Fibroblast of lung (primary cell): Measurements from ENCODE around the gene ABCF3.

Experiments used
- CTCF ChIP-seq, 2 donors: IDR thresholded peaks in 1 of 2; conservative IDR thresholded peaks in 1 of 2; 1 replicate in 1 of 2; 2 replicates in 1 of 2; pipeline ENCODE4 v1.5.1; 2011 to 2012; ENCODE audit warnings: low read length in 2 of 2, control low read depth in 1 of 2, inconsistent platforms in 1 of 2, low read depth in 1 of 2, mild to moderate bottlenecking in 1 of 2
- EZH2 ChIP-seq: IDR thresholded peaks from 2 replicates; pipeline ENCODE4 v1.5.1; 2012; ENCODE audit warnings: low read length, control low read depth, mild to moderate bottlenecking; ENCODE audit errors: missing control alignments

- no peak for TF ChIP-seq CTCF (conservative IDR thresholded peaks at IDR 0.05 in 1 of 2, IDR thresholded peaks at IDR 0.05 in 1 of 2; ENCODE audit: low read depth in 1 of 2, low read length in 2 of 2)
- no peak for TF ChIP-seq EZH2
Observed at GRCh38 chr3:184211718-184212117, 25.7 kb downstream of the ABCF3 start.
